CD4-positive, alpha-beta memory T cell (primary cell): Measurements from ENCODE around the gene HIGD1A. TPM values are rescaled to one million over a fixed set of nuclear protein-coding genes. Genes with fewer than 3 reads are reported as not detected.

Experiments
- CTCF ChIA-PET: fragments of 350-600 bp; sonication (Branson Sonifier 250); formaldehyde crosslinking; loops from one replicate; lab custom pipeline; 2021; ENCODE audit warnings: inconsistent platforms; ENCODE audit not compliant: partially characterized antibody; lab: Charles Lee
- POLR2A ChIA-PET: fragments of 350-600 bp; sonication (Branson Sonifier 250); formaldehyde crosslinking; loops from one replicate; lab custom pipeline; 2021; ENCODE audit not compliant: partially characterized antibody; lab: Charles Lee
- DNase-seq, 5 donors: peaks; one replicate each; pipeline versions ENCODE4 v3.0.0 to v3.0.0-alpha.2; 2020 to 2022; ENCODE audit warnings: mixed read lengths in 1 of 5
- H3K27ac ChIP-seq: one replicate; pipeline ENCODE4 v1.7.0; 2013; ENCODE audit warnings: low read depth, low read length
- H3K27me3 ChIP-seq: 2 replicates; pipeline ENCODE4 v1.7.0; 2013; ENCODE audit warnings: mild to moderate bottlenecking, low read length, moderate library complexity; ENCODE audit not compliant: insufficient read depth
- H3K36me3 ChIP-seq: 2 replicates; pipeline ENCODE4 v1.7.0; 2013; ENCODE audit warnings: mild to moderate bottlenecking, low read length, moderate library complexity; ENCODE audit not compliant: insufficient read depth
- H3K4me1 ChIP-seq: 2 replicates; pipeline ENCODE4 v1.7.0; 2013; ENCODE audit warnings: mild to moderate bottlenecking, low read length, moderate library complexity; ENCODE audit not compliant: insufficient read depth
- H3K4me3 ChIP-seq, 2 donors: one replicate each; pipeline ENCODE4 v1.7.0; 2013; ENCODE audit warnings: low read length in 2 of 2, mild to moderate bottlenecking in 1 of 2
- H3K9me3 ChIP-seq, 2 donors: one replicate each; pipeline ENCODE4 v1.7.0; 2013; ENCODE audit warnings: low read length in 2 of 2, control low read depth in 1 of 2; ENCODE audit not compliant: control insufficient read depth in 1 of 2
- H3K27ac Mint-ChIP-seq, 7 donors: one replicate each; pipeline ENCODE4 v1.8.0; 2020 to 2021; ENCODE audit warnings: mixed read lengths in 7 of 7, mild to moderate bottlenecking in 6 of 7, inconsistent platforms in 3 of 7, moderate library complexity in 3 of 7
- H3K27me3 Mint-ChIP-seq, 2 donors: one replicate each; pipeline ENCODE4 v1.8.0; 2020 to 2021; ENCODE audit warnings: mixed read lengths in 2 of 2
- H3K36me3 Mint-ChIP-seq, 2 donors: one replicate each; pipeline ENCODE4 v1.8.0; 2020 to 2021; ENCODE audit warnings: mixed read lengths in 2 of 2, inconsistent platforms in 1 of 2, mild to moderate bottlenecking in 1 of 2
- H3K4me1 Mint-ChIP-seq, 4 donors: one replicate each; pipeline ENCODE4 v1.8.0; 2020 to 2021; ENCODE audit warnings: mixed read lengths in 4 of 4, mild to moderate bottlenecking in 1 of 4
- H3K4me3 Mint-ChIP-seq, 8 donors: one replicate each; pipeline ENCODE4 v1.8.0; 2020 to 2021; ENCODE audit warnings: mixed read lengths in 8 of 8, mild to moderate bottlenecking in 7 of 8, moderate library complexity in 6 of 8, inconsistent platforms in 3 of 8
- H3K9me3 Mint-ChIP-seq, 8 donors: one replicate each; pipeline ENCODE4 v1.8.0; 2020 to 2021; ENCODE audit warnings: mixed read lengths in 8 of 8, mild to moderate bottlenecking in 5 of 8, inconsistent platforms in 3 of 8, moderate library complexity in 1 of 8
- intact Hi-C: fragments of 100-400 bp; cut with micrococcal nuclease; formaldehyde crosslinking; loops from one replicate; pipeline ENCODE4 v1.15.1; 2023
- polyA plus RNA-seq, 2 donors: library from polyadenylated mRNA; unstranded; fragments of 300-500 nt; fragmentation: Illumina TruSeq; gene quantifications; one replicate each; pipeline ENCODE4 v1.2.3, GENCODE V29; 2021
- total RNA-seq, 2 experiments: library from RNA; stranded (reverse); gene quantifications; one replicate each; pipeline ENCODE4 v1.2.3, GENCODE V29; 2021

Gene HIGD1A
- total and polyA plus RNA-seq, 4 experiments from 2014 or later, result 24.3 to 157 (median 59.0) TPM

GRCh38 chr3:42745291-42745745 is 59.0 kb downstream of the HIGD1A start:
- Histone ChIP-seq H3K27me3 (no peaks in the 10 kb centered on the region), H3K36me3 (no peaks in the 10 kb centered on the region), H3K4me3 (no peak overlapping the region), H3K27ac (no peak overlapping the region), H3K9me3 (no peaks in the 10 kb centered on the region), H3K4me1 (peaks cover 24% of the 10 kb centered on the region)
- H3K4me1 Mint-ChIP-seq, result peaks cover 22 to 49% (median 33%) of the 10 kb centered on the region in 4 donors
- CTCF ChIA-PET, result interaction anchor here (0.7 to 8.9 kb wide), 20 partner anchors 8 to 243 kb away, joined by 3 to 76 read pairs (median 3); partner anchors contain the start of genes NKTR, SEC22C and VIPR1
- H3K27ac Mint-ChIP-seq, result peak overlapping the region in 3 of 7 donors; percentile 11 to 46 (median 29)
- DNase-seq, result no peak
- intact Hi-C loops, result loop anchor here (10.0 kb wide), 1 partner anchor 91 kb away; the partner anchor contains the start of gene ZBTB47
- H3K36me3 Mint-ChIP-seq, result no peaks in the 10 kb centered on the region
- no peak overlapping the region for H3K4me3 Mint-ChIP-seq
- no peaks in the 10 kb centered on the region for H3K27me3 Mint-ChIP-seq
- no peaks in the 10 kb centered on the region for H3K9me3 Mint-ChIP-seq
- POLR2A ChIA-PET, result interaction anchor here (1.7 to 2.9 kb wide), 3 partner anchors 145 to 243 kb away, joined by 5 to 12 read pairs (median 7); partner anchors contain the start of genes NKTR, SEC22C and VIPR1

DNA sequence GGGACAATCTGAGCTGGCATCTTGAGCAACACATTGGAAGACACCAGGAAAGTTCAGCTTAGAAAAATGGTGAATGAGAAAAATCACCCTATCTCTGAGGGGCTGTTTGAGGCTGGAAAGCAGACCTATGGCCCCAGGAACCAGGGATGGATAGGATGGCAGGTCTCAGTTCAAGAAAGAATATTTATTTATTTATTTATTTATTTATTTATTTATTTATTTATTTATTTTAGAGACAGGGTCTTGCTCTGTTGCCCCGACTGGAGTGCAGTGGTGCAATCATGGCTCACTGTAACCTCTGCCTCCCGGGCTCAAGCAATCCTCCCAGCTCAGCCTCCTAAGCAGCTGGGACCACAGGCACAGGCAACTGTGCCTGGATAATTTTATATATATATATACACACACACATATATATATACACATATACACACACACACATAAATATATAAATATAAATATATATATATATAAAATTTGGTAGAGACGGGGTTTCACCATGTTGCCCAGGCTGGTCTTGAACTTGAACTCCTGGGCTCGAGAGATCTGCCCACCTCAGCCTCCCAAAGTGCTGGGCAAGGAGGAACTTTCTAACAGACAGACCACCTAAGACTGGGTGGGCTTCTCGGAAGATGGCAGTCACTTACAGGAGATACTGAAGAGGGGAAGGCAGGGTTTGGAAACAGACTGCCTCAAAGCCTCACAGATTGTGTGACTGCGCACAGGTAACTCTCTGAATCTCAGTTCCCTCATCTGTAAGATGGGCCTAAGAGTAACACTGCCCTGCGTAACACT is 60.9 kb downstream of the HIGD1A start:
- no peak overlapping the region for H3K27ac ChIP-seq
- POLR2A ChIA-PET, result interaction anchor here (1.7 to 2.9 kb wide), 3 partner anchors 143 to 241 kb away, joined by 5 to 12 read pairs (median 7); partner anchors contain the start of genes NKTR, SEC22C and VIPR1
- H3K4me1 ChIP-seq, result peaks cover 21% of the 10 kb centered on the region
- intact Hi-C loops, result loop anchor here (10.0 kb wide), 1 partner anchor 89 kb away; the partner anchor contains the start of gene ZBTB47
- H3K9me3 Mint-ChIP-seq, result no peaks in the 10 kb centered on the region
- no peaks in the 10 kb centered on the region for H3K9me3 ChIP-seq
- peaks cover 16 to 34% (median 25%) of the 10 kb centered on the region in 4 donors for H3K4me1 Mint-ChIP-seq
- H3K27me3 Mint-ChIP-seq, result no peaks in the 10 kb centered on the region
- CTCF ChIA-PET, result interaction anchor here (1.0 to 8.9 kb wide), 9 partner anchors 8 to 171 kb away, joined by 3 to 76 read pairs (median 4); partner anchors contain the start of gene SEC22C
- no peak overlapping the region for H3K4me3 Mint-ChIP-seq
- no peak overlapping the region for H3K4me3 ChIP-seq
- H3K36me3 Mint-ChIP-seq, result no peaks in the 10 kb centered on the region
- H3K36me3 ChIP-seq, result no peaks in the 10 kb centered on the region
- no peak for DNase-seq
- H3K27me3 ChIP-seq, result no peaks in the 10 kb centered on the region
- H3K27ac Mint-ChIP-seq, result peak overlapping the region in 1 of 7 donors; percentile 68

DNA sequence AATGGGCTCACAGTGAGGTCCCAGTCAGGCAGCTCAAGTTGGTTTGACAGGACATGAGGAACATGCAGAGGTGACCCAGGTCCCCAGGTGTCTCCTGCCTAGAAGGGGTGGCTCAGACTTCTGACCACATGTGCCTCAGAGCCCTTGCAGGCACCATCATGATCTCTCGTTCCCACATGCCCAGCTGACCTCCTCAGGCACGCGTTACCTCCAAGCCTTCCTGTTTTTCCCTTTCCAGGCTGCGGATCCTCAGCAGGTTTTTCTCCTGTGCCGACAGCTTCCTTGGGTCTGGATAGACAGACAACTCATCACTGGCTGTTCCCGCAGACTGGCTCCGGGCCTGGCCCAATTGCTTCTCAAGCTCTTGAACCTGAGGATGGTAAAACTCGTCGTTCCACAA is 61.6 kb downstream of the HIGD1A start:
- Histone ChIP-seq H3K27me3 (no peaks in the 10 kb centered on the region), H3K4me3 (no peak overlapping the region), H3K27ac (no peak overlapping the region), H3K36me3 (no peaks in the 10 kb centered on the region), H3K9me3 (no peaks in the 10 kb centered on the region), H3K4me1 (peaks cover 14% of the 10 kb centered on the region)
- H3K4me3 Mint-ChIP-seq, result no peak overlapping the region
- ChIA-PET POLR2A (no interaction called here), CTCF (interaction anchor here (0.7 to 8.9 kb wide), 6 partner anchors 14 to 209 kb away, joined by 3 to 76 read pairs (median 4); partner anchors contain the start of gene SEC22C)
- H3K27ac Mint-ChIP-seq, result peak overlapping the region in 1 of 7 donors; percentile 2
- no peaks in the 10 kb centered on the region for H3K36me3 Mint-ChIP-seq
- no peak for DNase-seq
- no peaks in the 10 kb centered on the region for H3K9me3 Mint-ChIP-seq
- no peaks in the 10 kb centered on the region for H3K27me3 Mint-ChIP-seq
- peaks cover 9 to 27% (median 18%) of the 10 kb centered on the region in 4 donors for H3K4me1 Mint-ChIP-seq
- intact Hi-C loops, result loop anchor here (10.0 kb wide), 1 partner anchor 88 kb away; the partner anchor contains the start of gene ZBTB47

GRCh38 chr3:42742259-42742658 is 62.0 kb downstream of the HIGD1A start:
- no peaks in the 10 kb centered on the region for H3K36me3 Mint-ChIP-seq
- Histone ChIP-seq H3K4me3 (no peak overlapping the region), H3K4me1 (peaks cover 10% of the 10 kb centered on the region), H3K9me3 (no peaks in the 10 kb centered on the region), H3K27ac (no peak overlapping the region), H3K27me3 (no peaks in the 10 kb centered on the region), H3K36me3 (no peaks in the 10 kb centered on the region)
- ChIA-PET CTCF (interaction anchor here (0.7 to 8.9 kb wide), 6 partner anchors 15 to 209 kb away, joined by 3 to 76 read pairs (median 4); partner anchors contain the start of gene SEC22C), POLR2A (no interaction called here)
- H3K4me1 Mint-ChIP-seq, result peaks cover 5 to 23% (median 13%) of the 10 kb centered on the region in 4 donors
- no peaks in the 10 kb centered on the region for H3K9me3 Mint-ChIP-seq
- DNase-seq, result no peak
- intact Hi-C loops, result loop anchor here (10.0 kb wide), 1 partner anchor 87 kb away; the partner anchor contains the start of gene ZBTB47
- H3K27me3 Mint-ChIP-seq, result no peaks in the 10 kb centered on the region
- H3K27ac Mint-ChIP-seq, result peak overlapping the region in 1 of 7 donors; percentile 2
- no peak overlapping the region for H3K4me3 Mint-ChIP-seq

DNA sequence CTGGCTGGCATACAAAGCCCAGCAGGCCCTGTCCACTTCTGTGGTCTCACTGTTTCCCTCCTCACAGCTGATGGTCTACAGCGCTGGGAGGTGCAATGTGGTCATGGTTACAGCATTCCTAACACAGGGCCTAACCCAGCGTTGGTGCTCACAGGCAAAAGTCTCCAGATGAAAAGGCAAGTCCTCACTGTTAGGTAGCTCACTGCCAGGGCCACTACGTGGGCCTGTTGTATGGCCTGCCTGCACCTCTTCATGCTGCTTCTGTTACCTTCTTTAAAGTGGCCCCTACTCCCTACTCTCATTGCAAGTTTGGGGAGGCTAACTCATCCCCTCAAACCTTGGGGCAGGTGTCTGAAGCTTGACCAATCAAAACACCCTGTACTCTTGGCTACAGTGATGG is 62.5 kb downstream of the HIGD1A start:
- POLR2A ChIA-PET, result no interaction called here
- H3K27me3 Mint-ChIP-seq, result no peaks in the 10 kb centered on the region
- intact Hi-C loops, result loop anchor here (10.0 kb wide), 1 partner anchor 87 kb away; the partner anchor contains the start of gene ZBTB47
- no peak overlapping the region for H3K27ac Mint-ChIP-seq
- no peaks in the 10 kb centered on the region for H3K27me3 ChIP-seq
- H3K4me3 Mint-ChIP-seq, result no peak overlapping the region
- H3K4me1 Mint-ChIP-seq, result peaks cover 2 to 18% (median 10%) of the 10 kb centered on the region in 4 donors
- H3K4me3 ChIP-seq, result no peak overlapping the region
- H3K9me3 Mint-ChIP-seq, result no peaks in the 10 kb centered on the region
- no peak for DNase-seq
- no peaks in the 10 kb centered on the region for H3K36me3 Mint-ChIP-seq
- H3K36me3 ChIP-seq, result no peaks in the 10 kb centered on the region
- H3K9me3 ChIP-seq, result no peaks in the 10 kb centered on the region
- H3K4me1 ChIP-seq, result peaks cover 5% of the 10 kb centered on the region
- CTCF ChIA-PET, result interaction anchor here (0.7 to 8.9 kb wide), 5 partner anchors 15 to 208 kb away, joined by 3 to 76 read pairs (median 6); partner anchors contain the start of gene SEC22C
- no peak overlapping the region for H3K27ac ChIP-seq

DNA sequence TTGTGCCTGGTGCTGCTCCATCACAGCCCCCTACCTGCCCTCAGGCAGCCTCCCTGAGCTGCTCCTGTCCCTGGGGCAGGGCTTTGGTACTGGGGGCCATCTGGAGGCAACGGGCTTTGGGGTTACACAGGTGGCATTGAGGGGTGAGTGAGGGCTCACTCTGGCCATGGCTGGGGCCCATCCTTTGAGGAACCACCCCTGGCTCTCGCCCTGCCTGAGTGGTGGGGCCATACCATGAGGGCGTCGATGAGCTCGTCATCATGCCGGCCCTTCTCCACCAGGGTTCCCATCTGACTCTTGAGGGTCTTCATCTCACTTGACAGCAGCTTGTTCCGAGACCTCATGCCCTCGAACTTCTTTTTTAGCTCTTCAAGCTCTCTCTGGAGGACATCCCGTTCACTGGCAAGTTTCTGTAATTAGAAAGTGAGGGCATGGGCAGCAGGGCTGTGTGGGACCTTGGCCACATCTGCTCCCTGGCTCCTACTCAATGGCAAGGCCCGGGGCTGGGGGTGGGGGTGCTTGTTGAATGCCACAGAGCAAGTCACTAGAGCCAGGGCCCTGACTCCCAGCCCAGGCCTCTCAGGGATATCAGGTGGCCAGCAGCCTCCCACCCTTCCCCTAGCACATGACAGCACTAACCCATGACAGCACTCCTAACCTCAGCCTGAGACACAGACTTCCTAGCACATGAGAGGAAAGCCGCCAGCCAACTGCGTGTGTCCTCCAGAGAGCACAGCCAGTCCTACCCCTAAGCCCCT is 64.7 kb downstream of the HIGD1A start:
- peaks cover 0 to 9% (median 6%) of the 10 kb centered on the region in 4 donors for H3K4me1 Mint-ChIP-seq
- no peak for DNase-seq
- Histone ChIP-seq H3K4me1 (no peaks in the 10 kb centered on the region), H3K4me3 (no peak overlapping the region), H3K36me3 (no peaks in the 10 kb centered on the region), H3K27me3 (no peaks in the 10 kb centered on the region), H3K27ac (no peak overlapping the region), H3K9me3 (no peaks in the 10 kb centered on the region)
- no peaks in the 10 kb centered on the region for H3K36me3 Mint-ChIP-seq
- intact Hi-C loops, result loop anchor here (10.0 kb wide), 1 partner anchor 85 kb away; the partner anchor contains the start of gene ZBTB47
- CTCF ChIA-PET, result interaction anchor here (0.6 to 8.9 kb wide), 2 partner anchors 17 to 181 kb away, joined by 3 to 76 read pairs; no protein-coding TSS in a partner anchor
- no peaks in the 10 kb centered on the region for H3K9me3 Mint-ChIP-seq
- H3K4me3 Mint-ChIP-seq, result peak overlapping the region in 1 of 8 donors; percentile 42
- H3K27ac Mint-ChIP-seq, result no peak overlapping the region
- no peaks in the 10 kb centered on the region for H3K27me3 Mint-ChIP-seq
- POLR2A ChIA-PET, result no interaction called here
